HUDEP-2 (cell line): ENCODE measurements around the gene PLIN5.

Source experiments
- DNase-seq, 76 experiments: peaks; one replicate each; lab custom pipeline; 2025; ENCODE audit not compliant: unreplicated experiment in 76 of 76; lab: John Stamatoyannopoulos, UW

Gene PLIN5

DNA sequence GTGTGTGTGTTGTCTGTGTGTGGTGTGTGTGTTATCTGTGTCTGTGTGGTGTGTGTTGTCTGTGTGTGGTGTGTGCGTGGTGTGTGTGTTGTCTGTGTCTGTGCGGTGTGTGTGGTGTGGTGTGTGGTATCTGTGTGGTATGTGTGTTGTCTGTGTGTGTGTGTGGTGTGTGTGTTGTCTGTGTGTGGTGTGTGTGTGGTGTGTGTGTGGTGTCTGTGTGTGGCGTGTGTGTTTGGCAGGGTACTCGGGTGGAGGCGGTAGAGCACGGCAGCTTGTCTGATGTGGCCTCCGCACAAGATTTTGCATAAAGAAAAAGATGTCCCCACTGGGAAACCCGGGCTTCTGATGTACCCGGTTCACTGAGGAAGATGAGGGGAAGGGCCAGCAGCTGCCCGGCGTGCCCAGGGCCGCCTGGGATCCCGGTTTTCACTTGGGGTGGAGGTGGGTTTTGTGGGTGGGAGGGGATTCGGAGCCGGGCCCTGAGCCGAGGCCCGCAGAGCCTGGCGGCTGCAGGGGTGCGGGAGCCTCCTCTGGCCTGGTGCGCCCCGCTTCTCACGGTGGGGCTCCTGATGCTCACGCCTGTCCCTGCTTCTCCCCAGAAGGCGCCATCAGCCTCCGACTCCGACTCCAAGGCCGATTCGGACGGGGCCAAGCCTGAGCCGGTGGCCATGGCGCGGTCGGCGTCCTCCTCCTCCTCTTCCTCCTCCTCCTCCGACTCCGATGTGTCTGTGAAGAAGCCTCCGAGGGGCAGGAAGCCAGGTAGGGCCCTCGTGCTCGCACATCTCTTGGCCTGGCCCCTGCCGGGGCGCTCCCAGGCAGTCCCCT is 41.7 kb downstream of the PLIN5 start:
- no peak for DNase-seq

DNA sequence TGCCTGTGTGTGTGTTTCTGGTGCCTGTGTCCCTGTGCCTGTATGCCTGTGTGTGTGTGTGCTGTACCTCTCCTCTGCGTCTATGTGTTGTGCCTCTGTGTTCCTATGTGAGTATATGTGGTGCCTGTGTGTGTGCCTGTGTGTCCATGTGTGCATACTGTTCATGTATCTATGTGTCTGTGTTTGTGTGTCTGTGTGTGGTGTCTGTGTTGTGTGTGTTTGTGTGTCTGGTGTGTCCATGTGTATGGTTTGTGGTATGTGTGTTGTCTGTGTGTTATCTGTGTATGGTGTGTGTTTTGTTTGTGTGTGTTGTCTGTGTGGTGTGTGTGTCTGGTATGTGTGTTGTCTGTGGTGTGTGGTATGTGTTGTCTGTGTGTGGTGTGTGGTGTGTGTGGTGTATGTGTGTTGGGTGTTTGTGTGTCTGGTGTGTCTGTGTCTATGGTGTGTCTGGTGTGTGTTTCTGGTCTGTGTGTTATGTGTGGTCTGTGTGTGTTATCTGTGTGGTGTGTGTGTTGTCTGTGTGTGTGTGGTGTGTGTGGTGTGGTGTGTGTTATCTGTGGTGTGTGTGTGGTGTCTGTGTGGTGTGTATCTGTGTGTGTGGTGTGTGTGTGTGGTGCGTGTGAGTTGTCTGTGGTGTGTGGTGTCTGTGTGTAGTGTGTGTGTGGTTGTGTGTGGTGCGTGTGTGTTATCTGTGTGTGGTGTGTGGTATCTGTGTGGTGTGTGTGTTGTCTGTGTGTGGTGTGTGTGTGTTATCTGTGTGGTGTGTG is 42.5 kb downstream of the PLIN5 start:
- DNase-seq = no peak

DNA sequence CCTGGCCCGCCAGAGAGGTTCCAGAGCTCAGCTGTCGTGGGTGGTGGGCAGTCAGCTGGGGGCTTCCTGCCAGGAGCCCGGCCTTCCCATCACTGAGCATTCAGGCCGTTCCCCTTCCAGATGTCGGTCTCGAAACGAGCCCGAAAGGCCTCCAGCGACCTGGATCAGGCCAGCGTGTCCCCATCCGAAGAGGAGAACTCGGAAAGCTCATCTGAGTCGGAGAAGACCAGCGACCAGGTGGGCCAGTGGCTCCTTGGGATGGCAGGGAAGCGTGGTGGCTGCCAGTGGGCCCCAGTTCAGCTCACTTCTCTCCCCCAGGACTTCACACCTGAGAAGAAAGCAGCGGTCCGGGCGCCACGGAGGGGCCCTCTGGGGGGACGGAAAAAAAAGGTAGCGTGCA is 43.6 kb downstream of the PLIN5 start:
- DNase-seq = no peak

DNA sequence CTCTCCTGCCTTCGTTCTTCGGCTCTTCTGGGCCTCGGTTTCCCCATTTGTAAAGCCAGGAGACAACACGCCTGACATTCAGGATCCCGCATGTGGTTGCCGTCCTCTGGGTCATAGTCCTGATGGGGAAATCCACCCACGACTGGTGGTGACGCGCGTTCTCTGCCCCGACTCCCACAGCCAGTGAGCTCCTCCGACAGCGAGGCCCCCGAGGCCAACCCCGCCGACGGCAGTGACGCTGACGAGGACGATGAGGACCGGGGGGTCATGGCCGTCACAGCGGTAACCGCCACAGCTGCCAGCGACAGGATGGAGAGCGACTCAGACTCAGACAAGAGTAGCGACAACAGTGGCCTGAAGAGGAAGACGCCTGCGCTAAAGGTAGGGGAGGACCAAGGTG is 46.5 kb downstream of the PLIN5 start:
- no peak for DNase-seq

DNA sequence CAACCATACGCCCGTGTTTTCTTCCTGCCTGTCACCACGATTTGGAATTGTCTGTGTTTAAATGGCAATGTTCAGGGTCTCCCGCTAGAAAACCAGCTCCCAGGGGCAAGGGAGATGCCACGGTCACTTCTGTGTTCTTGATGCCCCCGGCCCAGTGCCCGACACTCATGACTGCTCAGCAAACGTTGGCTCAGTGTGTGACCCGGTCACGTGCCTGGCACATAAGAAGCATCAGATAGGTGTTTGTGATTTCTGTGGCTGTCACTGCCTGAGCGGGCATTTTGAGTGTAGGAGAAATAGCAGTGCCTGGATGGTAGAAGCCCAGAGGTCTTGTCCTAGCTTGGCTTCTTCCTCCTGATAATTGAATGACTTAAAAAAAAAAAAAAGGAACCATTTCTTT is 47.5 kb downstream of the PLIN5 start:
- DNase-seq = no peak

DNA sequence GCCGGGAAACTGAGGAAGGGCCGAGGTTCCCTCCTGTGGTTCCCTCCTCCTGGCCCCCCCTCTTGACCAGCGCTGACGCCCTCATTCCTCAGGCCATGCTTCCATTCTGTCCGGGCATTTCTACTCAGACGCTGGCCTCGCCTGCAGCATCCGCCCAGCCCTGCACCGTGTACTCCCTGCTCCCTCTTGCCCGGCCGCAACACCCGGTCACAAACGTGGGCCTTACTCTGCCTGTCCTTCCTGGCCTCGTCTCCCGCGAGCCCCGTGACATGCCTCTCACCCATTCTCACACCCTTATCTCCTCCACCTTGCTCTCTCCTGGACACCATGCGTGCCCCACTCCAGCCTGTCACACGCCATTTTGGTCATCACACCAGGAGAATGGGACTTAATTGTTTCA is 51.6 kb downstream of the PLIN5 start:
- DNase-seq = no peak

DNA sequence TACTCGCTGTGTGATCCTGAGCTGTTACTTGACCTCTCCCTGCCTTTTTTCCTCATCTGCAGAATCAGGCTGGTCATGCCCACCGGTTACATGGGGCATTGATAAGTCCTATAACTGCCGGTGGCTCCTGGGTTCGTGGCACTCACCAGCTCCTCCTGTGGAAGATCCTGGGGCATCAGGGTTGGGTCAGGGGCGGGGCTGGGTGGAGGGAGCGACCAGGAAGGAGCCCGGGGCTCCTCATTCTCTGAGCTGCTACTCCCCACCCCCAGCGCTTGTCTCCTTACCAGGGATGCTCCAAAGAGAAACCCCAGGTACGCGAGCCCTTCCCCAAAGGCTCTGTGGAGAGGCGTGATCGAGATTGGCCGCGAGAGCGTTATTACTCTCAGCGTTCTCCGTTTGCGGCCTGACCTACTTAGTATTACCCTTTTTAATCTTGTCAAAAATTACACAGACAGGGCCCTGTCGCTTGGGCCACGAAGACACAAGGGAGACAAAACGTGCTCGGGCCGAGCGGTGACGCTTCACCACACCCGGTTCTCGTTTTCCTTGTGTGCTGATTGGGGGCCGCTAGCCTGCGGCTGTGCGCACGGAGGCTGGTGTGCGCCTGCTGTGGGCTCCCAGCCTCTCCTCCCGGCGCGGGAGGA is 52.2 kb downstream of the PLIN5 start:
- DNase-seq = no peak

DNA sequence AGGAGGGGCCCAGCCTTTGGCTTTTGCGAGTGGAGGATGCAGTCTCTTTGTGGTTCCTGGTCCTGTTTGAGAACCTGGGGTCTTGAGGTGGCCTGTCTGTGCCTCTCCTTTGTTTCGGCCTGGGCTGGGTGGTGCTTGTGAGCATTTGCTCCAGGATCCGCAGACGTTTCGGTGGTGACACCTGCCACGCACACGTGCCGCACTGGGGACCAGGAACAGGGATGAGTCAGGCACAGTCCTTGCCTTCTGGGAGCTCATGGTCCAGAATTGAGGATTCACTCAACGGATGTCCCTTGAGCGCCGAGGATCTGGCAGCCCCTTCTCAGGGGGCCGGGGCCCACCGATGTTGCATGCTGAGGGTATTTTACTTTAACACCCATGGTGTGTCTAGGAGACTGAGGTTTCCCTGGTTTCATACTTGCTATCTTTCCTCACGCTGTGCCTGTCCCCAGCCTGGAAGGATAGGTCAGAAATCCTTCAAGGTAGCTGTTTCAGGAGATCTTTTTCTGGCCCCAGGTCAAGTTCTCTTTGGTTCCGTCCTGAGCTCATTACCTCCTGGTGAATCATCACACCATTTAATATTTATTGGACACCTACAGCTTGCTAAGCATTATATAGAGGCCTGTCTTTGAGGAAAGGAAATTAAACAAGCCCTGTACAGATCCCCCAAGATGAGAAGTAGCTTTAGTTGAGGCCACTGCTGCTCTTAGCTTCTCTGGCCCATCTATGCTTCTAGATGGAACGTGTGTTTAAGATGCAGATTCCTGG is 57.8 kb downstream of the PLIN5 start:
- DNase-seq = no peak

DNA sequence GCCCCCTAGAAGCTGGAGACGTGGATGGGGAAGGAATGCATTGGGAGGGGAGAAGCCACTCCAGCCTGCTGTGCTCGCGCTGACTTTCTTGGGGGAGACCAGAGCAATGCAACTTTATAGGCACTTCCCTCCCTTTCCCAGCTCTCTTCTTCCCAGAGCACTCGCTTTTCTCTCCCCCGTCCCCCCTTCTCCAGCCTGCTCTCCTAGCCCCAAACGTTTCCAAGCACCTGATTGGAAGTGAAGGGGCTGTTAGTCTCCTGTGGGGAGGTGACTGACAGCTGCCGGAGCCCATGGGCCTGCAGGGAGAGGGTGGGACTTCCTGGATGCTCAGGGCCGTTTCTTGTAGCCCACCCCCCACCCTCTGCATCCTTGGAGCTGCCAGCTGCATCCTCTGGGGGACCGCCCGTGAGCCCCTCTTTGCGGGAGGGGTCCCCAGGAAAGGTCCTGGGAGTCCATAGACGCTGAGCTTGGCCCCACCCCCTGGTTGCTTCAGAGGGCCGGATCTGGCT is 60.5 kb downstream of the PLIN5 start:
- no peak for DNase-seq

DNA sequence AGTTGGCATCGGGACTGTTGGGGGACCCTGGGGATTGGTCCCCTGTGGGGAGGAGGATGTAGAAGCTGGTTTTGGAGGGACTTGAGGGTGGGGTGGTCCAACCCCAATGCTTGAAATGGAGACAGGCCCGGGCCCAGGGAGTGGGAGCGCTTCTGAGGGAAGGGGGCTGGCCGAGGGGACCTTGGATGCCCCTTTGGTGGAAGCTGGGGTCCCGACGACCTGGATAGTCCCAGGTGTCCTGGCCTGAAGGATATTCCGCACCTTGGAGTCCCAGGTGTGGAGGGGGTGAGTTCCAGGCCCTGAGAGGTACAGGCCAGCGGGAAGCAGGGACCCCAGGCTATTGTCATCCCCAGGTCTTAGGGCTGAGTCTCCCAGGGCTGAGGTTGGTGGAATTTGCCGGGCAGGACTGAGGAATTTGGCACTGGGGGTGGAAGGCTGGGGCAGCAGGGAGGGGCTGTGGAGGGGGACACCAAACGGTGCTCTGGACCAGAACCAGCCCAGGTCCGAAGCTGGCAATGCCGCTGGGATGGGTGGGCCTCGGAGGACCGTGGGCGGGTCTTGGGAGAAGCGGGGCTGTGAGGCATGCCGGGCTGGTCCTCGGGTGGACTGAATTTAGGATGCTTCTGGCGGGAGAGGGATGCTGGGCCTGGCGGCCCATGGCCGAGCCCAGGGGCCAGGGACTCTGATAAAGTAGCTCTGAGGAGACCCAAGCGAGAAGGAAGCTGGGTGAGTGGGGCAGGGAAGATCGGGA is 61.1 kb downstream of the PLIN5 start:
- DNase-seq = no peak

DNA sequence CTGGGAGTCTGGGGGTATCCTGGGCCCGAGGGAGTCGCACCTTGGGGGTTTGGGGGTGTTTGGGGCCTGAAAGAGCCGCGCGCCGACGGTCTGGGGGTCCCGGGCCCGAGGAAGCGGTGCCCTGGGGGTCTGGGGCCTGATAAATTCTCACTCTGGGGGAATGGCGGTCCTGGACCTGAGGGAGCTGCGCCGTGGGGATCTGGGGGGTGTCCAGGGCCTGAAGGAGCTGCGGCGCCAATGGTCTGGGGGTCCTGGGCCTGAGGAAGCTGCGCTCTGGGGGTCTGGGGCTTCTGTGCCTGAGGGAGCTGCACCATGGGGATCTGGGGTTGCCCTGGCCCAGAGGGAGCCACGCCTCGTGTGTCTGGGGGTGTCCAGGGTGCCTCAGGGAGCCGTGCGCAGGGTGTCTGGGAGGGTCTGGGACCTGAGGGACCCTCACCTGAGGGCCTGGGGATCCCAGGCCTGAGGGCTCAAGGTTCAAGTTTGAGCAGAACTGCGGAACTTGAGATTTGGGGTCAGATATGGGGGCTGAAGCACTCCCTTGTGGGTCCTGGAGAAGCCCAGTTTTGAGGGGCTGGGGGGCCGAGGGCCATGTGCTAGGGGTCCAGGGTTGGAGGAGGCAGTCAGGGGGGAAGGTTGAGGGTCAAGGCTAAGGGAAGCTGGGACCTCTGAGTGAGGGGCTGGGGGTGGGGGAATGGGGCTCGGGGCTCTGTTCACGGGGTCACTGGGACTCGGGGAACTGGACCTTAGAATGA is 61.8 kb downstream of the PLIN5 start:
- no peak for DNase-seq
